GM23338 (cell line): Measurements from ENCODE around the gene C4A. TPM values are rescaled to one million over a fixed set of nuclear protein-coding genes. Genes with fewer than 3 reads are reported as not detected.
A peak's percentile ranks its signal among the peaks of the same experiment; 100 is the strongest.
"Not testable (repeated sequence)": the region's sequence is repeated elsewhere in the genome, so short reads cannot be mapped to it uniquely, and the experiment has no call there.

Experiments
- ATAC-seq: fragments of 200-7000 bp; cut with Tn5 transposase; 3 replicates; pipeline ENCODE4 v1.9.1; 2020
- DNase-seq: peaks from one replicate; pipeline ENCODE4 v3.0.0-alpha.2; 2015; ENCODE audit warnings: low spot score
- H2AFZ ChIP-seq: fragments of 200-600 bp; sonication (generic); 2 replicates; pipeline ENCODE4 v1.8.0; 2016; ENCODE audit warnings: antibody characterized with exemption, mild to moderate bottlenecking, moderate library complexity
- H3F3A ChIP-seq: fragments of 200-600 bp; sonication (generic); replicated peaks from 2 replicates; pipeline ENCODE4 v1.8.0; 2017; ENCODE audit warnings: antibody characterized with exemption, mixed run types, low read depth
- H3K27ac ChIP-seq: fragments of 200-600 bp; sonication (generic); 2 replicates; pipeline ENCODE4 v1.6.1; 2016; ENCODE audit warnings: low read depth
- H3K27me3 ChIP-seq: fragments of 200-600 bp; sonication (generic); 2 replicates; pipeline ENCODE4 v1.8.0; 2016; ENCODE audit warnings: mild to moderate bottlenecking, mixed run types, moderate library complexity; ENCODE audit not compliant: insufficient read depth
- H3K36me3 ChIP-seq: fragments of 200-600 bp; sonication (generic); 2 replicates; pipeline ENCODE4 v1.8.0; 2016; ENCODE audit warnings: mild to moderate bottlenecking; ENCODE audit not compliant: insufficient read depth
- H3K4me1 ChIP-seq: fragments of 200-600 bp; sonication (generic); 2 replicates; pipeline ENCODE4 v1.8.0; 2016; ENCODE audit warnings: mild to moderate bottlenecking, moderate library complexity; ENCODE audit not compliant: insufficient read depth
- H3K4me2 ChIP-seq: fragments of 200-600 bp; sonication (generic); 2 replicates; pipeline ENCODE4 v1.7.1; 2017; ENCODE audit warnings: mixed run types
- H3K4me3 ChIP-seq: fragments of 200-600 bp; sonication (generic); 2 replicates; pipeline ENCODE4 v1.6.1; 2016; ENCODE audit warnings: mixed run types
- H3K79me2 ChIP-seq: fragments of 200-600 bp; sonication (generic); replicated peaks from 2 replicates; pipeline ENCODE4 v1.8.0; 2017; ENCODE audit warnings: mild to moderate bottlenecking; ENCODE audit not compliant: insufficient read depth
- H3K9me2 ChIP-seq: fragments of 200-600 bp; sonication (generic); 2 replicates; pipeline ENCODE4 v1.8.0; 2017; ENCODE audit not compliant: insufficient read depth
- H4K20me1 ChIP-seq: fragments of 200-600 bp; sonication (generic); replicated peaks from 2 replicates; pipeline ENCODE4 v1.8.0; 2017; ENCODE audit warnings: mild to moderate bottlenecking; ENCODE audit not compliant: insufficient read depth
- H3K27ac Mint-ChIP-seq: 2 replicates; pipeline ENCODE4 v1.8.0; 2020; ENCODE audit warnings: inconsistent platforms, mild to moderate bottlenecking, moderate library complexity, mixed read lengths
- H3K27me3 Mint-ChIP-seq: 3 replicates; pipeline ENCODE4 v1.8.0; 2022; ENCODE audit warnings: low read depth, mild to moderate bottlenecking, moderate library complexity, mixed read lengths, inconsistent platforms; ENCODE audit not compliant: insufficient read depth, poor library complexity
- H3K36me3 Mint-ChIP-seq: 3 replicates; pipeline ENCODE4 v1.8.0; 2021; ENCODE audit warnings: low read depth, mild to moderate bottlenecking, inconsistent platforms, moderate library complexity, mixed read lengths
- H3K4me1 Mint-ChIP-seq: 3 replicates; pipeline ENCODE4 v1.8.0; 2020; ENCODE audit warnings: mild to moderate bottlenecking, inconsistent platforms, mixed read lengths
- H3K4me3 Mint-ChIP-seq: 3 replicates; pipeline ENCODE4 v1.8.0; 2021; ENCODE audit warnings: moderate library complexity, mild to moderate bottlenecking, inconsistent platforms, mixed read lengths
- H3K9me3 Mint-ChIP-seq: 3 replicates; pipeline ENCODE4 v1.8.0; 2020; ENCODE audit warnings: moderate library complexity, mild to moderate bottlenecking, inconsistent platforms, mixed read lengths
- polyA plus RNA-seq: library from polyadenylated mRNA; unstranded; fragments of >200 nt; fragmentation: Nextera tagmentation; extraction: Ambion mirVana; gene quantifications from 2 replicates; pipeline ENCODE4 v1.2.1, GENCODE V29; 2016
- total RNA-seq: library from RNA; depleted of rRNA; stranded (reverse); fragments of >200 nt; shearing (Covaris generic); gene quantifications from 2 replicates; pipeline ENCODE4 v1.2.3, GENCODE V29; 2014

Gene C4A
- total and polyA plus RNA-seq, 2 experiments from 2014 or later = 0.48 to 0.97 TPM

DNA sequence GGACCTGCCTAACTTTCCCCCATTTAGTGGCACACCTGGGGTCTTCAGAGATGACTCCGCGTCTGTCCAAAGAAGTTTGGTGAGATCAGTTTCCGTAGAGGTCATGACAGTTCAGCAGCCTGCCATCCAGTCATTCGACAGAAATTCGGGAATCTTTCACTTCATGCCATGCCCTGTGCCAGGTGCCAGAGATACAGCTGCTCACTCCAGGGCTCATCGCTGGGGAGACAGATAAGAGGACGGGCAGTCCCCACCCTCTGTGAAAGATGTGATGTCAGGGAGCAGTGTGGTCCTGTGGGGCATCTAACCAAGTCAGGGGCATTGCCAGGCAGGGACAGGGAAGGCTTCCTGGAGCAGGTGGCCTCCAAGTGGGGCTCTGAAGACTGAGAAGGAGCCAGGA is 21.4 kb downstream of the C4A start:
- not testable (repeated sequence) for H3K79me2 ChIP-seq, H3F3A ChIP-seq, H3K9me3 Mint-ChIP-seq, H3K27me3 ChIP-seq, H3K36me3 Mint-ChIP-seq, H3K9me2 ChIP-seq, H3K4me1 Mint-ChIP-seq, H3K36me3 ChIP-seq, H3K4me2 ChIP-seq, H3K27ac ChIP-seq, H4K20me1 ChIP-seq, H3K27me3 Mint-ChIP-seq, H3K4me3 ChIP-seq, DNase-seq, H3K27ac Mint-ChIP-seq, H2AFZ ChIP-seq, ATAC-seq, H3K4me3 Mint-ChIP-seq, H3K4me1 ChIP-seq

DNA sequence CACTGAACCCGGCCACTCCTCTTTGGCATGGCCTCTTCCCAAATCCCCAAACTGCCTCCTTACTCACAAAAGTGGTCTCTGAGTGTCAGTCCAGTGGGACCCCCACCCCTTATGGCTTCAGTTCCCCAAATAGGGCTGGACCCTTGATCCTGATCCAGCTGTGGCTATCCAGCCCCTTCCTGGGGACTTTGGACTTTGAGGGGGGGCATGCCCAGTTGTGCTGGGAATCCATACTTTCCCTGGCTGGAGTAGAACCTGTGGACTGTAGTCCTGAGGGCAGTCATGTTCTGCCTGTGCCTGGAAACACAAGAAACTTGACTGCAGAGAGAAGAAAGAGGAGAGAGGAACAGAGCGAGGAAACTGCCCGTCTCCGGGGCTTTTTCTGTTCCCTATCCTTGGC is 22.5 kb downstream of the C4A start:
- not testable (repeated sequence) for H3K27ac ChIP-seq, H3K4me2 ChIP-seq, H2AFZ ChIP-seq, H4K20me1 ChIP-seq, H3K79me2 ChIP-seq, H3K36me3 Mint-ChIP-seq, H3K4me3 Mint-ChIP-seq, H3K4me1 Mint-ChIP-seq, H3K27me3 Mint-ChIP-seq, H3K9me3 Mint-ChIP-seq, DNase-seq, ATAC-seq, H3K4me3 ChIP-seq, H3K9me2 ChIP-seq, H3K27ac Mint-ChIP-seq, H3K27me3 ChIP-seq, H3K4me1 ChIP-seq, H3K36me3 ChIP-seq, H3F3A ChIP-seq

DNA sequence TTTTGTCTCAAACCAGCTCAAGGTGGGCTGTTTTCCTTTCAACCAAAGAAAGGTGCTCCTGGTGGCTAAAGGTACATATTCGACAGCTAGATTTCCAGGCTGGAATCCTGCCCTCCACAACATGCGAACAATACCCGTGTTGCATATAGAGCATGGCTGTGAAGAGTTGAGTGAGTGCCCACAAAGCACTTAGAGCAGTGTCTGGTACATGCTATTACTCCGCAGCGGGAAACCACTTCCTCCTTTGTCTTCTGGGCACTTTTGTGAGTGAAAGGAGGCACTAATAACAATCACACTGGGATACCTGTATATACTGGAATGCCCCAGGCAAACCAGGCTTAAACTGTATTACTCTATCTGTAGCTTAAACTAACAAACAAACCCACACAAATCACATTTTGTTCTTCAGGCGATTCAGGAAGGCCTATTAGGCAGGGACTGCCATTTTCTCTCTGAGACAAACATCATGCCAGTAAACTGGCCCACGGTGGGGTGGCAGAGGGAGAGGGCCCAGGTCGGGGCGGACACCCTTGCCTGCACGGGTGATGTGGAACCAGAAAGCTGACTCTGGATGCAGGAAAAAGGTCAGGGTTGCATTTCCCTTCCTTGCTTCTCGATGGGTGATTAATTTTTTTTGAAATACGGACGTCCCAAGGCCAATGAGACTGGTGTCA is 23.1 kb downstream of the C4A start:
- H3K9me3 Mint-ChIP-seq, H3K36me3 Mint-ChIP-seq, H3K27ac Mint-ChIP-seq, H3K36me3 ChIP-seq, ATAC-seq, H3K27me3 Mint-ChIP-seq, H3K79me2 ChIP-seq, DNase-seq, H3K4me2 ChIP-seq, H3F3A ChIP-seq, H3K4me3 ChIP-seq, H3K9me2 ChIP-seq, H4K20me1 ChIP-seq, H3K4me1 ChIP-seq, H2AFZ ChIP-seq, H3K4me1 Mint-ChIP-seq, H3K4me3 Mint-ChIP-seq, H3K27ac ChIP-seq, H3K27me3 ChIP-seq: not testable (repeated sequence)

DNA sequence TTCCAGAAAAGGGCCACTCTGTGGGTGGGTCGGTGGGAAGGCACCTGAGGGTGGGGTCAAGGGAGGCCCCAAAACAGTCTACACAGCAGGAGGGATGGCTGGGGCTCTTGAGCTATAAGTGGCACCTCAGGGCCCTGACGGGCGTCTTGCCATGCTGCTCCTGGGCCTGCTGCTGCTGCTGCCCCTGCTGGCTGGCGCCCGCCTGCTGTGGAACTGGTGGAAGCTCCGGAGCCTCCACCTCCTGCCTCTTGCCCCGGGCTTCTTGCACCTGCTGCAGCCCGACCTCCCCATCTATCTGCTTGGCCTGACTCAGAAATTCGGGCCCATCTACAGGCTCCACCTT is 23.7 kb downstream of the C4A start:
- H3K9me3 Mint-ChIP-seq, H4K20me1 ChIP-seq, H3K4me2 ChIP-seq, H3K27ac Mint-ChIP-seq, H2AFZ ChIP-seq, H3K36me3 Mint-ChIP-seq, H3K4me3 Mint-ChIP-seq, H3F3A ChIP-seq, H3K4me1 Mint-ChIP-seq, H3K9me2 ChIP-seq, H3K79me2 ChIP-seq, H3K27me3 Mint-ChIP-seq, H3K27ac ChIP-seq, H3K27me3 ChIP-seq, H3K36me3 ChIP-seq, H3K4me1 ChIP-seq, DNase-seq, H3K4me3 ChIP-seq, ATAC-seq: not testable (repeated sequence)

DNA sequence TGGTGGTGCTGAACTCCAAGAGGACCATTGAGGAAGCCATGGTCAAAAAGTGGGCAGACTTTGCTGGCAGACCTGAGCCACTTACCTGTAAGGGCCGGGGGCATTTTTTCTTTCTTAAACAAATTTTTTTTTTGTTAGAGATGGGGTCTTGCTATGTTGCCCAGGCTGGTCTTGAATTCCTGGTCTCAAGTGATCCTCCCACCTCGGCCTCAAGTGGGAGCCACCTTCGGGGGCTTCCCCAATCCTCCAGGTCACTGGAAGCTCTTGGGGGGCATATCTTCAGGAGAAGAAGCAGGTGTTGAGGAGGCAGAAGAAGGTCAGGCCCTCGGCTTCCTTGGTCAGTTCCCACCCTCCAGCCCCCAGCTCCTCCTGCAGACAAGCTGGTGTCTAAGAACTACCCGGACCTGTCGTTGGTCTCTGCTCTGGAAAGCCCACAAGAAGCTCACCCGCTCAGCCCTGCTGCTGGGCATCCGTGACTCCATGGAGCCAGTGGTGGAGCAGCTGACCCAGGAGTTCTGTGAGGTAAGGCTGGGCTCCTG is 24.2 kb downstream of the C4A start:
- H3K4me1 Mint-ChIP-seq, H2AFZ ChIP-seq, H3K4me3 Mint-ChIP-seq, H3K4me3 ChIP-seq, H3K4me1 ChIP-seq, H4K20me1 ChIP-seq, H3K27me3 Mint-ChIP-seq, H3K36me3 ChIP-seq, H3K27ac Mint-ChIP-seq, H3K9me3 Mint-ChIP-seq, H3K9me2 ChIP-seq, H3K79me2 ChIP-seq, H3K27me3 ChIP-seq, H3K36me3 Mint-ChIP-seq, H3F3A ChIP-seq, ATAC-seq, H3K4me2 ChIP-seq, DNase-seq, H3K27ac ChIP-seq: not testable (repeated sequence)

DNA sequence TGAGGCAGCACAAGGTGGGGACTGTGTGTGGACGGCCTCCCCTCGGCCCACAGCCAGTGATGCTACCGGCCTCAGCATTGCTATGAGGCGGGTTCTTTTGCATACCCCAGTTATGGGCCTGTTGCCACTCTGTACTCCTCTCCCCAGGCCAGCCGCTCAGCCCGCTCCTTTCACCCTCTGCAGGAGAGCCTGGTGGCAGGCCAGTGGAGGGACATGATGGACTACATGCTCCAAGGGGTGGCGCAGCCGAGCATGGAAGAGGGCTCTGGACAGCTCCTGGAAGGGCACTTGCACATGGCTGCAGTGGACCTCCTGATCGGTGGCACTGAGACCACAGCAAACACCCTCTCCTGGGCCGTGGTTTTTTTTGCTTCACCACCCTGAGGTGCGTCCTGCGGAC is 25.2 kb downstream of the C4A start:
- H3K27me3 Mint-ChIP-seq, H3K4me1 Mint-ChIP-seq, H3K36me3 Mint-ChIP-seq, H3F3A ChIP-seq, H3K9me2 ChIP-seq, H3K36me3 ChIP-seq, H3K79me2 ChIP-seq, H3K4me3 Mint-ChIP-seq, H3K27me3 ChIP-seq, H4K20me1 ChIP-seq, H2AFZ ChIP-seq, ATAC-seq, H3K27ac Mint-ChIP-seq, H3K9me3 Mint-ChIP-seq, H3K4me3 ChIP-seq, DNase-seq, H3K27ac ChIP-seq, H3K4me2 ChIP-seq, H3K4me1 ChIP-seq: not testable (repeated sequence)

DNA sequence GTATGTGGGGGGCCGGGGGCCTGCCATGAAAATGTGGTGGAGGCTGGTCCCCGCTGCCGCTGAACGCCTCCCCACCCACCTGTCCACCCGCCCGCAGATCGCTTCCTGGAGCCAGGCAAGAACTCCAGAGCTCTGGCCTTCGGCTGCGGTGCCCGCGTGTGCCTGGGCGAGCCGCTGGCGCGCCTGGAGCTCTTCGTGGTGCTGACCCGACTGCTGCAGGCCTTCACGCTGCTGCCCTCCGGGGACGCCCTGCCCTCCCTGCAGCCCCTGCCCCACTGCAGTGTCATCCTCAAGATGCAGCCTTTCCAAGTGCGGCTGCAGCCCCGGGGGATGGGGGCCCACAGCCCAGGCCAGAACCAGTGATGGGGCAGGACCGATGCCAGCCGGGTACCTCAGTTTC is 26.2 kb downstream of the C4A start:
- not testable (repeated sequence) for H3K4me2 ChIP-seq, H3K9me3 Mint-ChIP-seq, H3K27ac Mint-ChIP-seq, H3K4me3 Mint-ChIP-seq, H3K27me3 Mint-ChIP-seq, H3K4me1 ChIP-seq, H3K79me2 ChIP-seq, H3K27me3 ChIP-seq, H3K4me3 ChIP-seq, H3K9me2 ChIP-seq, H4K20me1 ChIP-seq, H3K27ac ChIP-seq, H3F3A ChIP-seq, H3K36me3 Mint-ChIP-seq, H2AFZ ChIP-seq, DNase-seq, H3K36me3 ChIP-seq, H3K4me1 Mint-ChIP-seq
- ATAC-seq = peak; percentile 56
